ENCODE results near the gene ADCY2.

The ADCY2 gene

GRCh38 chr5:7391814-7392692 is 3.9 kb upstream of the ADCY2 start:
- H3K27me3 Mint-ChIP-seq = peaks cover 24% of the 10 kb centered on the region
- H3K27ac Mint-ChIP-seq = no peak overlapping the region
- H3K4me3 Mint-ChIP-seq = no peak overlapping the region
- peaks cover 5% of the 10 kb centered on the region for H3K4me1 Mint-ChIP-seq
- H3K36me3 Mint-ChIP-seq = no peaks in the 10 kb centered on the region
- H3K9me3 Mint-ChIP-seq = no peaks in the 10 kb centered on the region

GRCh38 chr5:7392693-7393024 is 3.3 kb upstream of the ADCY2 start:
- no peak overlapping the region for H3K4me3 Mint-ChIP-seq
- peaks cover 5% of the 10 kb centered on the region for H3K4me1 Mint-ChIP-seq
- no peak overlapping the region for H3K27ac Mint-ChIP-seq
- no peaks in the 10 kb centered on the region for H3K9me3 Mint-ChIP-seq
- no peaks in the 10 kb centered on the region for H3K36me3 Mint-ChIP-seq
- peaks cover 26% of the 10 kb centered on the region for H3K27me3 Mint-ChIP-seq

GRCh38 chr5:7393921-7394799 is 1.8 kb upstream of the ADCY2 start:
- Mint-ChIP-seq H3K9me3 (no peaks in the 10 kb centered on the region), H3K27me3 (peaks cover 31% of the 10 kb centered on the region), H3K27ac (no peak overlapping the region), H3K36me3 (no peaks in the 10 kb centered on the region), H3K4me1 (peaks cover 5% of the 10 kb centered on the region), H3K4me3 (no peak overlapping the region)

- Mint-ChIP-seq H3K36me3 (no peaks in the 10 kb centered on the region), H3K27me3 (peaks cover 33% of the 10 kb centered on the region), H3K4me1 (peaks cover 5% of the 10 kb centered on the region), H3K27ac (no peak overlapping the region), H3K9me3 (no peaks in the 10 kb centered on the region), H3K4me3 (no peak overlapping the region)
These were observed 978 bp upstream of the ADCY2 start for GRCh38 chr5:7394889-7395431.

GRCh38 chr5:7395432-7395946 is 449 bp upstream of the ADCY2 start:
- Mint-ChIP-seq H3K36me3 (no peaks in the 10 kb centered on the region), H3K4me3 (no peak overlapping the region), H3K27me3 (peaks cover 33% of the 10 kb centered on the region), H3K4me1 (peaks cover 5% of the 10 kb centered on the region), H3K9me3 (no peaks in the 10 kb centered on the region), H3K27ac (no peak overlapping the region)

- Mint-ChIP-seq H3K27ac (no peak overlapping the region), H3K4me1 (peaks cover 5% of the 10 kb centered on the region), H3K9me3 (no peaks in the 10 kb centered on the region), H3K27me3 (peaks cover 33% of the 10 kb centered on the region), H3K4me3 (no peak overlapping the region), H3K36me3 (no peaks in the 10 kb centered on the region)
These were observed 946 bp downstream of the ADCY2 start for GRCh38 chr5:7396713-7397454.

GRCh38 chr5:7397937-7398336 is 2.0 kb downstream of the ADCY2 start:
- H3K4me3 Mint-ChIP-seq = no peak overlapping the region
- no peak overlapping the region for H3K27ac Mint-ChIP-seq
- H3K27me3 Mint-ChIP-seq = peaks cover 29% of the 10 kb centered on the region
- peaks cover 5% of the 10 kb centered on the region for H3K4me1 Mint-ChIP-seq
- no peaks in the 10 kb centered on the region for H3K36me3 Mint-ChIP-seq
- peaks cover 4% of the 10 kb centered on the region for H3K9me3 Mint-ChIP-seq

GRCh38 chr5:7398596-7399280 is 2.8 kb downstream of the ADCY2 start:
- Mint-ChIP-seq H3K36me3 (no peaks in the 10 kb centered on the region), H3K4me3 (no peak overlapping the region), H3K4me1 (peaks cover 5% of the 10 kb centered on the region), H3K27ac (no peak overlapping the region), H3K9me3 (peaks cover 4% of the 10 kb centered on the region), H3K27me3 (peaks cover 21% of the 10 kb centered on the region)

GRCh38 chr5:7405277-7405676 is 9.3 kb downstream of the ADCY2 start:
- H3K4me3 Mint-ChIP-seq = no peak overlapping the region
- no peaks in the 10 kb centered on the region for H3K4me1 Mint-ChIP-seq
- no peak overlapping the region for H3K27ac Mint-ChIP-seq
- H3K27me3 Mint-ChIP-seq = peaks cover 1% of the 10 kb centered on the region
- H3K36me3 Mint-ChIP-seq = no peaks in the 10 kb centered on the region
- peaks cover 14% of the 10 kb centered on the region for H3K9me3 Mint-ChIP-seq

GRCh38 chr5:7410936-7411511 is 15.1 kb downstream of the ADCY2 start:
- Mint-ChIP-seq H3K9me3 (no peaks in the 10 kb centered on the region), H3K27ac (no peak overlapping the region), H3K27me3 (peaks cover 1% of the 10 kb centered on the region), H3K4me3 (no peak overlapping the region), H3K4me1 (no peaks in the 10 kb centered on the region), H3K36me3 (no peaks in the 10 kb centered on the region)

GRCh38 chr5:7412409-7412808 is 16.5 kb downstream of the ADCY2 start:
- no peak overlapping the region for H3K27ac Mint-ChIP-seq
- no peak overlapping the region for H3K4me3 Mint-ChIP-seq
- H3K4me1 Mint-ChIP-seq = no peaks in the 10 kb centered on the region
- no peaks in the 10 kb centered on the region for H3K9me3 Mint-ChIP-seq
- no peaks in the 10 kb centered on the region for H3K36me3 Mint-ChIP-seq
- peaks cover 1% of the 10 kb centered on the region for H3K27me3 Mint-ChIP-seq

GRCh38 chr5:7415123-7415522 is 19.2 kb downstream of the ADCY2 start:
- no peaks in the 10 kb centered on the region for H3K36me3 Mint-ChIP-seq
- no peak overlapping the region for H3K27ac Mint-ChIP-seq
- H3K4me1 Mint-ChIP-seq = no peaks in the 10 kb centered on the region
- no peaks in the 10 kb centered on the region for H3K27me3 Mint-ChIP-seq
- no peaks in the 10 kb centered on the region for H3K9me3 Mint-ChIP-seq
- no peak overlapping the region for H3K4me3 Mint-ChIP-seq

GRCh38 chr5:7415587-7416535 is 19.9 kb downstream of the ADCY2 start:
- no peaks in the 10 kb centered on the region for H3K36me3 Mint-ChIP-seq
- H3K4me1 Mint-ChIP-seq = no peaks in the 10 kb centered on the region
- peaks cover 3% of the 10 kb centered on the region for H3K27me3 Mint-ChIP-seq
- no peaks in the 10 kb centered on the region for H3K9me3 Mint-ChIP-seq
- no peak overlapping the region for H3K4me3 Mint-ChIP-seq
- no peak overlapping the region for H3K27ac Mint-ChIP-seq

- Mint-ChIP-seq H3K27ac (no peak overlapping the region), H3K9me3 (no peaks in the 10 kb centered on the region), H3K4me3 (no peak overlapping the region), H3K36me3 (no peaks in the 10 kb centered on the region), H3K27me3 (peaks cover 6% of the 10 kb centered on the region), H3K4me1 (no peaks in the 10 kb centered on the region)
These were observed 22.3 kb downstream of the ADCY2 start for GRCh38 chr5:7418276-7418675.
